ENCODE measurements around the gene SLC22A24.
"Not testable (repeated sequence)": the region's sequence is repeated elsewhere in the genome, so short reads cannot be mapped to it uniquely, and the experiment has no call there.

Gene SLC22A24

GRCh38 chr11:63080682-63081081 is 63.3 kb downstream of the SLC22A24 start:
- H3K27ac ChIP-seq (ENCODE audit: low read length), result no peak overlapping the region
- no peaks in the 10 kb centered on the region; the same call in 1 of the 2 replicates for H3K9me3 ChIP-seq (ENCODE audit: control insufficient read depth, insufficient read depth, low read length)
- no peaks in the 10 kb centered on the region for H3K4me1 ChIP-seq (ENCODE audit: control insufficient read depth, insufficient read depth, low read length)
- no peaks in the 10 kb centered on the region for H3K27me3 ChIP-seq (ENCODE audit: control insufficient read depth, insufficient read depth, low read length)
- no peaks in the 10 kb centered on the region for H3K36me3 ChIP-seq (ENCODE audit: control insufficient read depth, insufficient read depth, low read length)
- WGBS (ENCODE audit: insufficient coverage, insufficient read length), result no CpG with 5 or more reads among the region's 2 CpGs
- no peak for DNase-seq (ENCODE audit: low read depth, low spot score)
- no peak overlapping the region for H3K4me3 ChIP-seq (ENCODE audit: low read length)

GRCh38 chr11:63046203-63046602 is 97.8 kb downstream of the SLC22A24 start:
- DNase-seq (ENCODE audit: low read depth, low spot score); H3K9me3 ChIP-seq (ENCODE audit: control insufficient read depth, insufficient read depth, low read length); H3K27me3 ChIP-seq (ENCODE audit: control insufficient read depth, insufficient read depth, low read length); H3K4me3 ChIP-seq (ENCODE audit: low read length); H3K4me1 ChIP-seq (ENCODE audit: control insufficient read depth, insufficient read depth, low read length); H3K36me3 ChIP-seq (ENCODE audit: control insufficient read depth, insufficient read depth, low read length); H3K27ac ChIP-seq (ENCODE audit: low read length): not testable (repeated sequence)
- no CpG with 5 or more reads among the region's 1 CpG for WGBS (ENCODE audit: insufficient coverage, insufficient read length)

- Histone ChIP-seq H3K4me3 (ENCODE audit: low read length) (no peak overlapping the region), H3K4me1 (ENCODE audit: control insufficient read depth, insufficient read depth, low read length) (no peaks in the 10 kb centered on the region), H3K27me3 (ENCODE audit: control insufficient read depth, insufficient read depth, low read length) (no peaks in the 10 kb centered on the region), H3K9me3 (ENCODE audit: control insufficient read depth, insufficient read depth, low read length) (no peaks in the 10 kb centered on the region), H3K27ac (ENCODE audit: low read length) (no peak overlapping the region), H3K36me3 (ENCODE audit: control insufficient read depth, insufficient read depth, low read length) (no peaks in the 10 kb centered on the region)
- no peak for DNase-seq (ENCODE audit: low read depth, low spot score)
- WGBS (ENCODE audit: insufficient coverage, insufficient read length), result no CpG with 5 or more reads among the region's 3 CpGs
These were observed 101.4 kb downstream of the SLC22A24 start for GRCh38 chr11:63042596-63042995.

- H3K27ac ChIP-seq (ENCODE audit: low read length), result no peak overlapping the region
- DNase-seq (ENCODE audit: low read depth, low spot score), result no peak
- H3K27me3 ChIP-seq (ENCODE audit: control insufficient read depth, insufficient read depth, low read length), result no peaks in the 10 kb centered on the region
- no peak overlapping the region for H3K4me3 ChIP-seq (ENCODE audit: low read length)
- no peaks in the 10 kb centered on the region for H3K9me3 ChIP-seq (ENCODE audit: control insufficient read depth, insufficient read depth, low read length)
- no peaks in the 10 kb centered on the region for H3K4me1 ChIP-seq (ENCODE audit: control insufficient read depth, insufficient read depth, low read length)
- no peaks in the 10 kb centered on the region for H3K36me3 ChIP-seq (ENCODE audit: control insufficient read depth, insufficient read depth, low read length)
- no CpG with 5 or more reads among the region's 4 CpGs for WGBS (ENCODE audit: insufficient coverage, insufficient read length)
These were observed 111.6 kb downstream of the SLC22A24 start for GRCh38 chr11:63032457-63032856.
